ENCODE measurements around the gene CFL2. TPM values are rescaled to one million over a fixed set of nuclear protein-coding genes. Genes with fewer than 3 reads are reported as not detected.

CFL2 gene
- total RNA-seq, 1 donor from 2014 or later: 54.0 TPM

DNA sequence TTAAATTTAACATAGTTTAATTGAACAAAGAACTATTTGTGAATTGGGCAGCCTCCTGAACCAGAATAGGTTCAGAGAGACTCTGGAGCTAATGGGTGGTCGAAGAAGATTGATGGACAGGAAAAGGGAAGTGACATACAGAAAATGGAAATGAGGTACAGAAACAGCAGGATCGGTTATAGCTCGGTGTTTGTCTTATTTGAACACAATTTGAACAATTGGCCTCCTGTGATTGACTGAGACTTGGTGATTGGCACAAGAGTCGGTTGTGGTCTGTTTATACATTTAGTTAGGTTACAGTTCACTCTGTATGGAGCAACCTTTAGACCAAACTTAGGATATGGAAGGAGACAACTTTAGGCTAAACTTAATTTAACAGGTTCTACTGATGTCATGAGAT lies 18.4 kb upstream of the CFL2 start:
- no peak overlapping the region for H3K27ac Mint-ChIP-seq
- no peak for TF ChIP-seq CTCF (IDR thresholded peaks at IDR 0.05; ENCODE audit: unreplicated experiment)
- H3K4me1 Mint-ChIP-seq: peaks cover 10% of the 10 kb centered on the region
- no peaks in the 10 kb centered on the region for H3K9me3 Mint-ChIP-seq
- DNase-seq (ENCODE audit: low spot score in 2 of 2, unreplicated experiment in 2 of 2): no peak
- no peak overlapping the region for H3K4me3 Mint-ChIP-seq
- H3K27me3 Mint-ChIP-seq (ENCODE audit: low read depth): no peaks in the 10 kb centered on the region
- H3K36me3 Mint-ChIP-seq: no peaks in the 10 kb centered on the region

GRCh38 chr14:34723867-34724266 lies 9.5 kb upstream of the CFL2 start:
- Mint-ChIP-seq H3K36me3 (no peaks in the 10 kb centered on the region), H3K9me3 (peaks cover 5% of the 10 kb centered on the region), H3K4me1 (peaks cover 7% of the 10 kb centered on the region), H3K4me3 (no peak overlapping the region), H3K27ac (no peak overlapping the region), H3K27me3 (ENCODE audit: low read depth) (no peaks in the 10 kb centered on the region)
- no peak for TF ChIP-seq CTCF (IDR thresholded peaks at IDR 0.05; ENCODE audit: unreplicated experiment)
- no peak for DNase-seq (ENCODE audit: low spot score in 2 of 2, unreplicated experiment in 2 of 2)

DNA sequence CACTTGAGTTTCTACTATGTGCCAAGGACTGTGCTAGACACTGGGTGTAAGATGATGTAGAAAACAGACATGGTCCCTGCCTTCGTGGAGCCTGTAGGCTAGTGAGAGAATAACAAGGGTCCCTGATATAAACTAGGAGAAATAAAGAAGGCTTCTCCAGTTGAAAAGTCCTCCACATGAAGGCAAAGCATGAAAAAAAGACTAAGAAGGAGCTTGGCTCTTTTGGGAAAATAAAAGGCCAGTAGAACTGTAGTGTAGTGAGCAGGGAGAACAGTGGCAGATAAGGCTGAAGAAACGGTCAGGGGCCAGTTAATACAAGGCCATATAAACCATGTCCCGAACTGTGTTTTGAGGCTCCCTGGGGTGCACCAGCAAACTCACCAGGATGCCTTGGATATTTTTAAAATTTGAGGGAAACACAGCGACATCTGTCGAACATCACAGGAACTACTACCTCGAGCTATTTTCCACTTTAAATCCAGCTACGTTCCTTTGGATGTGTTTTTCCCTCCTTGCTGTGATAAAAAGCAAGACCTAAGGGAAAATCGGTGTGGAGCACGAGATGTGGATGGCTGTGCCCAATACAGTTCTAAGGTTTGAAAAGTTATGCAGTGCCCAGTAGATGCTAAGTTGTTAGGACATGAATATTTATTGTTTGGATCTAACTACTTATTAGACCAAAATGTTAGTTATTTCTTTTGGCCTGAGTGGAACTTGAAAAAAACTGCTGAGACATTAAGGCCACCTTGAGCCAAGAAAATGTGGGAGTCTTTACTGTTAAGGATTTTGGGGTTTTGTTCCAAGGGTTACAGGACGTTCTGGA lies 8.5 kb upstream of the CFL2 start:
- Mint-ChIP-seq H3K4me3 (no peak overlapping the region), H3K36me3 (no peaks in the 10 kb centered on the region), H3K4me1 (peaks cover 7% of the 10 kb centered on the region), H3K27me3 (ENCODE audit: low read depth) (no peaks in the 10 kb centered on the region), H3K9me3 (peaks cover 5% of the 10 kb centered on the region), H3K27ac (no peak overlapping the region)
- TF ChIP-seq CTCF (IDR thresholded peaks at IDR 0.05; ENCODE audit: unreplicated experiment): peak; percentile 84
- DNase-seq (ENCODE audit: low spot score in 2 of 2, unreplicated experiment in 2 of 2): peak in 1 of 2 experiments; percentile 53

- Mint-ChIP-seq H3K4me3 (no peak overlapping the region), H3K27me3 (ENCODE audit: low read depth) (no peaks in the 10 kb centered on the region), H3K27ac (no peak overlapping the region), H3K4me1 (peaks cover 7% of the 10 kb centered on the region), H3K9me3 (no peaks in the 10 kb centered on the region), H3K36me3 (no peaks in the 10 kb centered on the region)
- no peak for DNase-seq (ENCODE audit: low spot score in 2 of 2, unreplicated experiment in 2 of 2)
- TF ChIP-seq CTCF (IDR thresholded peaks at IDR 0.05; ENCODE audit: unreplicated experiment): no peak
These were observed 6.7 kb upstream of the CFL2 start for GRCh38 chr14:34721129-34721528.

GRCh38 chr14:34718750-34719304 lies 4.4 kb upstream of the CFL2 start:
- peaks cover 16% of the 10 kb centered on the region for H3K4me1 Mint-ChIP-seq
- TF ChIP-seq CTCF (IDR thresholded peaks at IDR 0.05; ENCODE audit: unreplicated experiment): no peak
- no peaks in the 10 kb centered on the region for H3K27me3 Mint-ChIP-seq (ENCODE audit: low read depth)
- no peaks in the 10 kb centered on the region for H3K36me3 Mint-ChIP-seq
- H3K27ac Mint-ChIP-seq: no peak overlapping the region
- no peaks in the 10 kb centered on the region for H3K9me3 Mint-ChIP-seq
- H3K4me3 Mint-ChIP-seq: no peak overlapping the region
- DNase-seq (ENCODE audit: low spot score in 2 of 2, unreplicated experiment in 2 of 2): no peak

Data from mesothelial cell of epicardium (in vitro differentiated cells).